ENCODE data around the gene IL20RA. TPM values are rescaled to one million over a fixed set of nuclear protein-coding genes. Genes with fewer than 3 reads are reported as not detected.
"Not testable (repeated sequence)": the region's sequence is repeated elsewhere in the genome, so short reads cannot be mapped to it uniquely, and the experiment has no call there.

The IL20RA gene
- polyA plus RNA-seq, 2 donors = 4.6 to 5.2 TPM

GRCh38 chr6:137081997-137082396 is 37.2 kb upstream of the IL20RA start:
- no peaks in the 10 kb centered on the region for H3K4me1 ChIP-seq (ENCODE audit: control insufficient read depth in 2 of 2, insufficient read depth in 2 of 2, low read length in 1 of 2)
- H3K36me3 ChIP-seq (ENCODE audit: control insufficient read depth in 2 of 2, insufficient read depth in 2 of 2, low read length in 1 of 2) = no peaks in the 10 kb centered on the region
- no peak overlapping the region for H3K27ac ChIP-seq (ENCODE audit: low read depth in 2 of 2, low read length in 1 of 2)
- H3K9me3 ChIP-seq (ENCODE audit: control insufficient read depth in 2 of 2, insufficient read depth in 1 of 2, low read depth in 1 of 2, low read length in 1 of 2) = no peaks in the 10 kb centered on the region
- H3K27me3 ChIP-seq (ENCODE audit: control insufficient read depth in 1 of 2, insufficient read depth in 2 of 2, low read length in 2 of 2) = no peaks in the 10 kb centered on the region
- WGBS, 2 donors = 94 to 98% methylated on average over 3 of the region's 3 CpGs
- no peak overlapping the region for H3K4me3 ChIP-seq (ENCODE audit: low read depth in 1 of 2, low read length in 2 of 2)

GRCh38 chr6:137080711-137081110 is 35.9 kb upstream of the IL20RA start:
- no peaks in the 10 kb centered on the region for H3K9me3 ChIP-seq (ENCODE audit: control insufficient read depth in 2 of 2, insufficient read depth in 1 of 2, low read depth in 1 of 2, low read length in 1 of 2)
- no peak overlapping the region for H3K27ac ChIP-seq (ENCODE audit: low read depth in 2 of 2, low read length in 1 of 2)
- no peaks in the 10 kb centered on the region for H3K27me3 ChIP-seq (ENCODE audit: control insufficient read depth in 1 of 2, insufficient read depth in 2 of 2, low read length in 2 of 2)
- WGBS, 2 donors = 81 to 87% methylated on average over 4 of the region's 4 CpGs
- H3K36me3 ChIP-seq (ENCODE audit: control insufficient read depth in 2 of 2, insufficient read depth in 2 of 2, low read length in 1 of 2) = no peaks in the 10 kb centered on the region
- H3K4me3 ChIP-seq (ENCODE audit: low read depth in 1 of 2, low read length in 2 of 2) = no peak overlapping the region
- H3K4me1 ChIP-seq (ENCODE audit: control insufficient read depth in 2 of 2, insufficient read depth in 2 of 2, low read length in 1 of 2) = no peaks in the 10 kb centered on the region

GRCh38 chr6:137076277-137077068 is 31.7 kb upstream of the IL20RA start:
- Histone ChIP-seq H3K9me3 (ENCODE audit: control insufficient read depth in 2 of 2, insufficient read depth in 1 of 2, low read depth in 1 of 2, low read length in 1 of 2) (no peaks in the 10 kb centered on the region), H3K4me3 (ENCODE audit: low read depth in 1 of 2, low read length in 2 of 2) (no peak overlapping the region), H3K4me1 (ENCODE audit: control insufficient read depth in 2 of 2, insufficient read depth in 2 of 2, low read length in 1 of 2) (no peaks in the 10 kb centered on the region), H3K27me3 (ENCODE audit: control insufficient read depth in 1 of 2, insufficient read depth in 2 of 2, low read length in 2 of 2) (no peaks in the 10 kb centered on the region), H3K27ac (ENCODE audit: low read depth in 2 of 2, low read length in 1 of 2) (no peak overlapping the region), H3K36me3 (ENCODE audit: control insufficient read depth in 2 of 2, insufficient read depth in 2 of 2, low read length in 1 of 2) (no peaks in the 10 kb centered on the region)
- 70 to 75% methylated on average over 4 of the region's 4 CpGs for WGBS, 2 donors

- H3K36me3 ChIP-seq (ENCODE audit: control insufficient read depth in 2 of 2, insufficient read depth in 2 of 2, low read length in 1 of 2); H3K27ac ChIP-seq (ENCODE audit: low read depth in 2 of 2, low read length in 1 of 2); H3K27me3 ChIP-seq (ENCODE audit: control insufficient read depth in 1 of 2, insufficient read depth in 2 of 2, low read length in 2 of 2); H3K4me3 ChIP-seq (ENCODE audit: low read depth in 1 of 2, low read length in 2 of 2); H3K4me1 ChIP-seq (ENCODE audit: control insufficient read depth in 2 of 2, insufficient read depth in 2 of 2, low read length in 1 of 2); H3K9me3 ChIP-seq (ENCODE audit: control insufficient read depth in 2 of 2, insufficient read depth in 1 of 2, low read depth in 1 of 2, low read length in 1 of 2): not testable (repeated sequence)
- WGBS, 2 donors = 85 to 88% methylated on average over 3 of the region's 3 CpGs
Measured at GRCh38 chr6:137075790-137076189, 31.0 kb upstream of the IL20RA start.

GRCh38 chr6:137070303-137070702 is 25.5 kb upstream of the IL20RA start:
- H3K4me1 ChIP-seq (ENCODE audit: control insufficient read depth in 2 of 2, insufficient read depth in 2 of 2, low read length in 1 of 2) = no peaks in the 10 kb centered on the region
- no peaks in the 10 kb centered on the region for H3K36me3 ChIP-seq (ENCODE audit: control insufficient read depth in 2 of 2, insufficient read depth in 2 of 2, low read length in 1 of 2)
- peaks cover 0 to 3% of the 10 kb centered on the region in 2 donors for H3K9me3 ChIP-seq (ENCODE audit: control insufficient read depth in 2 of 2, insufficient read depth in 1 of 2, low read depth in 1 of 2, low read length in 1 of 2)
- no peak overlapping the region for H3K27ac ChIP-seq (ENCODE audit: low read depth in 2 of 2, low read length in 1 of 2)
- 63 to 70% methylated on average over 5 of the region's 5 CpGs for WGBS, 2 donors
- H3K27me3 ChIP-seq (ENCODE audit: control insufficient read depth in 1 of 2, insufficient read depth in 2 of 2, low read length in 2 of 2) = peaks cover 0 to 3% of the 10 kb centered on the region in 2 donors
- no peak overlapping the region for H3K4me3 ChIP-seq (ENCODE audit: low read depth in 1 of 2, low read length in 2 of 2)

GRCh38 chr6:137067399-137067798 is 22.6 kb upstream of the IL20RA start:
- H3K27ac ChIP-seq (ENCODE audit: low read depth in 2 of 2, low read length in 1 of 2) = no peak overlapping the region
- WGBS, 2 donors = 79 to 81% methylated on average over 2 of the region's 2 CpGs
- H3K4me3 ChIP-seq (ENCODE audit: low read depth in 1 of 2, low read length in 2 of 2) = no peak overlapping the region

GRCh38 chr6:137058037-137058436 is 13.3 kb upstream of the IL20RA start:
- H3K27ac ChIP-seq (ENCODE audit: low read depth in 2 of 2, low read length in 1 of 2) = no peak overlapping the region
- H3K27me3 ChIP-seq (ENCODE audit: control insufficient read depth in 1 of 2, insufficient read depth in 2 of 2, low read length in 2 of 2) = no peaks in the 10 kb centered on the region
- H3K36me3 ChIP-seq (ENCODE audit: control insufficient read depth in 2 of 2, insufficient read depth in 2 of 2, low read length in 1 of 2) = no peaks in the 10 kb centered on the region
- WGBS, 2 donors = 94 to 97% methylated on average over 3 of the region's 3 CpGs
- no peaks in the 10 kb centered on the region for H3K4me1 ChIP-seq (ENCODE audit: control insufficient read depth in 2 of 2, insufficient read depth in 2 of 2, low read length in 1 of 2)
- H3K9me3 ChIP-seq (ENCODE audit: control insufficient read depth in 2 of 2, insufficient read depth in 1 of 2, low read depth in 1 of 2, low read length in 1 of 2) = no peaks in the 10 kb centered on the region
- H3K4me3 ChIP-seq (ENCODE audit: low read depth in 1 of 2, low read length in 2 of 2) = no peak overlapping the region

More at GRCh38 chr6:137067399-137067798, 22.6 kb upstream of the IL20RA start:
- peaks cover 0 to 3% of the 10 kb centered on the region in 2 donors for H3K27me3 ChIP-seq (ENCODE audit: control insufficient read depth in 1 of 2, insufficient read depth in 2 of 2, low read length in 2 of 2)
- H3K9me3 ChIP-seq (ENCODE audit: control insufficient read depth in 2 of 2, insufficient read depth in 1 of 2, low read depth in 1 of 2, low read length in 1 of 2) = peaks cover 0 to 3% of the 10 kb centered on the region in 2 donors
- H3K36me3 ChIP-seq (ENCODE audit: control insufficient read depth in 2 of 2, insufficient read depth in 2 of 2, low read length in 1 of 2) = no peaks in the 10 kb centered on the region
- H3K4me1 ChIP-seq (ENCODE audit: control insufficient read depth in 2 of 2, insufficient read depth in 2 of 2, low read length in 1 of 2) = no peaks in the 10 kb centered on the region

GRCh38 chr6:137056121-137056880 is 11.5 kb upstream of the IL20RA start:
- H3K9me3 ChIP-seq (ENCODE audit: control insufficient read depth in 2 of 2, insufficient read depth in 1 of 2, low read depth in 1 of 2, low read length in 1 of 2) = no peaks in the 10 kb centered on the region
- 88 to 98% methylated on average over 3 of the region's 3 CpGs for WGBS, 2 donors
- H3K27ac ChIP-seq (ENCODE audit: low read depth in 2 of 2, low read length in 1 of 2) = no peak overlapping the region
- no peak overlapping the region for H3K4me3 ChIP-seq (ENCODE audit: low read depth in 1 of 2, low read length in 2 of 2)
- H3K27me3 ChIP-seq (ENCODE audit: control insufficient read depth in 1 of 2, insufficient read depth in 2 of 2, low read length in 2 of 2) = no peaks in the 10 kb centered on the region
- no peaks in the 10 kb centered on the region for H3K4me1 ChIP-seq (ENCODE audit: control insufficient read depth in 2 of 2, insufficient read depth in 2 of 2, low read length in 1 of 2)
- H3K36me3 ChIP-seq (ENCODE audit: control insufficient read depth in 2 of 2, insufficient read depth in 2 of 2, low read length in 1 of 2) = no peaks in the 10 kb centered on the region

GRCh38 chr6:137051790-137052472 is 7.2 kb upstream of the IL20RA start:
- Histone ChIP-seq H3K4me1 (ENCODE audit: control insufficient read depth in 2 of 2, insufficient read depth in 2 of 2, low read length in 1 of 2) (no peaks in the 10 kb centered on the region), H3K27ac (ENCODE audit: low read depth in 2 of 2, low read length in 1 of 2) (no peak overlapping the region), H3K27me3 (ENCODE audit: control insufficient read depth in 1 of 2, insufficient read depth in 2 of 2, low read length in 2 of 2) (no peaks in the 10 kb centered on the region), H3K9me3 (ENCODE audit: control insufficient read depth in 2 of 2, insufficient read depth in 1 of 2, low read depth in 1 of 2, low read length in 1 of 2) (no peaks in the 10 kb centered on the region), H3K36me3 (ENCODE audit: control insufficient read depth in 2 of 2, insufficient read depth in 2 of 2, low read length in 1 of 2) (no peaks in the 10 kb centered on the region), H3K4me3 (ENCODE audit: low read depth in 1 of 2, low read length in 2 of 2) (no peak overlapping the region)
- 68 to 82% methylated on average over 3 of the region's 3 CpGs for WGBS, 2 donors
